Lower lobe of right lung (tissue), 2 donors: ENCODE data around the gene SLC25A21. TPM values are rescaled to one million over a fixed set of nuclear protein-coding genes. Genes with fewer than 3 reads are reported as not detected.
"Not testable (repeated sequence)": the region's sequence is repeated elsewhere in the genome, so short reads cannot be mapped to it uniquely, and the experiment has no call there.

Experiments used
- ATAC-seq, 2 donors: fragments of 200-7000 bp; cut with Tn5 transposase; one replicate each; pipeline ENCODE4 v1.9.1; 2020 to 2022; ENCODE audit warnings: mild to moderate bottlenecking in 2 of 2, moderate library complexity in 2 of 2
- DNase-seq: peaks from one replicate; pipeline ENCODE4 v3.0.0-alpha.2; 2020
- H3K27ac ChIP-seq: fragments of 200-600 bp; one replicate; pipeline ENCODE4 v1.8.0; 2022
- H3K27me3 ChIP-seq: fragments of 200-600 bp; one replicate; pipeline ENCODE4 v1.8.0; 2022; ENCODE audit warnings: low read depth
- H3K36me3 ChIP-seq: fragments of 200-600 bp; one replicate; pipeline ENCODE4 v1.8.0; 2022; ENCODE audit warnings: mild to moderate bottlenecking
- H3K4me1 ChIP-seq: fragments of 200-600 bp; one replicate; pipeline ENCODE4 v1.8.0; 2022
- H3K4me3 ChIP-seq: fragments of 200-600 bp; one replicate; pipeline ENCODE4 v1.8.0; 2022; ENCODE audit warnings: mild to moderate bottlenecking
- H3K9me3 ChIP-seq: fragments of 200-600 bp; one replicate; pipeline ENCODE4 v1.8.0; 2022
- CTCF ChIP-seq: fragments of 200-600 bp; IDR thresholded peaks from one replicate; pipeline ENCODE4 v1.8.0; 2022; ENCODE audit warnings: antibody characterized with exemption, mild to moderate bottlenecking
- intact Hi-C: fragments of 100-400 bp; cut with DNase I; formaldehyde crosslinking; loops from one replicate; pipeline ENCODE4 v1.11.0; 2022
- total RNA-seq: library from RNA; stranded (reverse); fragmentation: NEBNext Ultra II Directional; extraction: Animal tissue kit (Norgen Biotek cat#: 25700); gene quantifications from one replicate; pipeline ENCODE4 v1.2.1, GENCODE V29; 2021
- donor health status: DM: no; HTN: yes; CAD: no; lungs with severe emphysema.

Gene SLC25A21
- total RNA-seq, 1 donor from 2014 or later, result 0.38 TPM

GRCh38 chr14:36817071-36817930 lies 355.1 kb downstream of the SLC25A21 start:
- no peaks in the 10 kb centered on the region for H3K4me1 ChIP-seq
- intact Hi-C loops, result no loop called here

GRCh38 chr14:36816481-36816880 lies 355.9 kb downstream of the SLC25A21 start:
- H3K4me3 ChIP-seq, result no peak overlapping the region
- no peaks in the 10 kb centered on the region for H3K4me1 ChIP-seq
- no peak for ATAC-seq
- H3K36me3 ChIP-seq, result no peaks in the 10 kb centered on the region
- no peak for TF ChIP-seq CTCF
- intact Hi-C loops, result no loop called here
- no peak overlapping the region for H3K27ac ChIP-seq
- DNase-seq, result no peak
- no peaks in the 10 kb centered on the region for H3K9me3 ChIP-seq
- H3K27me3 ChIP-seq, result no peaks in the 10 kb centered on the region

More at GRCh38 chr14:36817071-36817930, 355.1 kb downstream of the SLC25A21 start:
- no peak for DNase-seq
- Histone ChIP-seq H3K4me3 (no peak overlapping the region), H3K9me3 (no peaks in the 10 kb centered on the region), H3K27me3 (no peaks in the 10 kb centered on the region), H3K36me3 (no peaks in the 10 kb centered on the region), H3K27ac (no peak overlapping the region)
- ATAC-seq, result peak; percentile 35 to 59
- TF ChIP-seq CTCF, result no peak

GRCh38 chr14:36814783-36815182 lies 357.6 kb downstream of the SLC25A21 start:
- H3K4me3 ChIP-seq, intact Hi-C loops, ATAC-seq, H3K9me3 ChIP-seq, H3K27me3 ChIP-seq, DNase-seq, H3K27ac ChIP-seq, H3K36me3 ChIP-seq, H3K4me1 ChIP-seq: not testable (repeated sequence)

GRCh38 chr14:36810209-36810608 lies 362.2 kb downstream of the SLC25A21 start:
- TF ChIP-seq CTCF, result no peak
- ATAC-seq, result no peak
- intact Hi-C loops, result no loop called here

GRCh38 chr14:36807727-36808126 lies 364.7 kb downstream of the SLC25A21 start:
- Histone ChIP-seq H3K27ac (no peak overlapping the region), H3K36me3 (no peaks in the 10 kb centered on the region), H3K9me3 (no peaks in the 10 kb centered on the region), H3K4me3 (no peak overlapping the region), H3K4me1 (no peaks in the 10 kb centered on the region), H3K27me3 (peaks cover 4% of the 10 kb centered on the region)
- intact Hi-C loops, result no loop called here
- ATAC-seq, result no peak
- TF ChIP-seq CTCF, result no peak
- DNase-seq, result no peak

More at GRCh38 chr14:36810209-36810608, 362.2 kb downstream of the SLC25A21 start:
- H3K4me3 ChIP-seq, result no peak overlapping the region
- H3K36me3 ChIP-seq, result no peaks in the 10 kb centered on the region
- no peak overlapping the region for H3K27ac ChIP-seq
- no peaks in the 10 kb centered on the region for H3K9me3 ChIP-seq
- no peak for DNase-seq
- H3K4me1 ChIP-seq, result no peaks in the 10 kb centered on the region
- H3K27me3 ChIP-seq, result peaks cover 4% of the 10 kb centered on the region

GRCh38 chr14:36805131-36805559 lies 367.3 kb downstream of the SLC25A21 start:
- Histone ChIP-seq H3K36me3 (no peaks in the 10 kb centered on the region), H3K4me3 (no peak overlapping the region), H3K9me3 (no peaks in the 10 kb centered on the region), H3K4me1 (no peaks in the 10 kb centered on the region), H3K27me3 (peaks cover 4% of the 10 kb centered on the region), H3K27ac (no peak overlapping the region)
- TF ChIP-seq CTCF, result no peak
- ATAC-seq, result no peak
- DNase-seq, result no peak
- intact Hi-C loops, result no loop called here
